ENCODE data around the gene SPTBN5.

Gene SPTBN5

DNA sequence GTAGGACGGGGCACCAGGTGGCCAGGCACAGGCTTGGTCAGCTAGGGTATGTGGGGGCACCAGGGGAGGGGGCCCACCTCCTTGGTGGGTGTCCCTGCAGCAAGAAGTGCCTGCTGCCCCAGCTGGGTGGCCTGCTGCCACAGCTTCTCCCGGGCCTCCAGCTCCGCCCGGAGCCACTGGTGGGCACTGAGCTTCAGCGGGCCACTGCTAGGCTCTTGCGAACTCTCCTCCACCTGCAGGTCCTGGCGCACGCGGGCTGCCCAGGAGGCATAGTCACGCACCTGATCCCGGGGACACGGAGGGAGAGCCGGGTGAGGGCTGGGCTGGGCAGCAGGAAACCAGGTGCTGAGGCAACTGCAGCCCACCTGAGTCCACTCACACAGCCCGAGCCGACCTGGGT is 25.5 kb downstream of the SPTBN5 start:
- in situ Hi-C loops (cut with MboI; ENCODE audit: low sequenced_read_pairs), result no loop called here

DNA sequence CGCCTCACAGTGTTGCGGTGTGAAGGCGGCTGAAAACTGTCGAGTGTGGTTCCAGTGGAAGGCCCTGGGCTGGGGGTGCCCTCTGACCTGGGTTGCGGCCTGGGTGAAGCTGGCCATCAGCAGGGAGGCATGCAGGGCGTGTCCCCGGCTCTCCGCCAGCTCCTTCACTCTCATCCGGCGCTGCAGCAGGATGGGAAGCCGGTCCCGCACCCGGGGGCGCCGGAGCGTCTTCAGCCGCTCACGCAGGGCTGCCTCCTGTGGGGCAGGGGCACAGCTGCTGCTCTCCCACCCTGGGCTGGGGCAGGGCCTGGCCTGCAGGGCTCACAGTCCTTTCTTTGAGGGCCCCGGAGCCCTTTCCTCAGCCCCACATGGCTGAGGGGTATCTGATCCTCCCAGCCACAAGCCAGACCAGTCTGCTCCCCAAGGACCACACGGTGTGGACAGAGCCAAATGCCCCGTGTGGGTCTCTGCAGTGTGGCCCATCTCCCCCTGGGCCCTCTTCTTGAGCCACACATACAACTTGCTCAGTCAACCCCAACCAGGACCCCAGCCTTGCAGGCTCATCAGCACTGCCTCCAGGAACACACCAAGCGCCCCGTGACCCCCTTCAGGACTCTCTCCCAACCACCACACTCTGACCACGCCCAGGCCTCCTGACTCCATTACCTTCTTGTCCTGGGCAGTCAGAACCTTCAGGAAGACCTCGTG is 26.8 kb downstream of the SPTBN5 start:
- in situ Hi-C loops (cut with MboI; ENCODE audit: low sequenced_read_pairs), result no loop called here

DNA sequence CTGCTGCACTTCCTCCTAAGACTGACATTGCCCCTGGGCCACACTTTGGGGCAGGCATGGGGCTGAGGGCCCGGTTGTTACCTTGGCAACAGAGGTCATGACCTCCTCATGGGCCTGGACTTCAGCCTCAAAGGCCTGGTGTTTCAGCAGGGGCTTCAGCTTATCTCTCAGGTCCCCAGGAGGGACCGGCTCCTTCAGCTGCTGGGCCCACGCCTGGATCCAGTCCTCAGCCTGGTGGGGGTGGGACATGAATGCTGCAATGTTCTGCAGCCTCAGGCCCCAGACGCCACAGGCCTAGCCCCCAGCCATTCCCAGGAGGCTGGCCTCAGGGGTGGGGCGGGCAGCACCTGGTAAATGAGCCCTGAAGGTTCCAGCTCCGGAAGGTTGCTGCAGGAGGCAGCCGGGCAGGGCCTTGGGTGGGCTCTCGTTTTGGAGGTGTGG is 27.6 kb downstream of the SPTBN5 start:
- in situ Hi-C loops (cut with MboI; ENCODE audit: low sequenced_read_pairs), result no loop called here

DNA sequence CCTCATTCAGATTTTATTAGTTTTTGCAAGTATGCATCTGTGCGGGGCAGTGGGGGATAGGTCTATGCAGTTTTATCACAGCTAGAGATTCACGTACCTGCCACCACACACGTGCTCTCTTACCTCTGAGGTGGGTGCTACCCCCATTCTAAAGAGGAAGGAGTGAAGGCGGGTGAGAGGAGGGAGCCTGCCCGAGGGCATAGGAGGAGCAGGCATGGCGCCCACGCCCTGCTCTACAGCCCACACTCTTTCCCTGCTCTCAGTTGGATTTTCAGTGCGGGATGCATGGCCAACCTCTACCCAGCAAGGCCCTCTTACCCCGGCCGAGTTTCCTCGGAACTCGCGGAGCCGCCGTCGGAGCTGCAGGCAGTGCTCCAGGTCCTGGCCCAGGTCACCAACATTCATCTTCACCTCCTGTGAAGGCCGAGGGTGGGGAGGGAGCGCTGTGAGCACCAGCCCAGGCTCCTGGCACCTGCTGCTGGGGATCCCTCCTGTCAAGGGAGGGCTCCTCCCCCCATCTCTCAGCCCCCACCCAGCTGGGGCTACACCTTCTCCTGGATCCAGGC is 28.3 kb downstream of the SPTBN5 start:
- in situ Hi-C loops (cut with MboI; ENCODE audit: low sequenced_read_pairs), result no loop called here

DNA sequence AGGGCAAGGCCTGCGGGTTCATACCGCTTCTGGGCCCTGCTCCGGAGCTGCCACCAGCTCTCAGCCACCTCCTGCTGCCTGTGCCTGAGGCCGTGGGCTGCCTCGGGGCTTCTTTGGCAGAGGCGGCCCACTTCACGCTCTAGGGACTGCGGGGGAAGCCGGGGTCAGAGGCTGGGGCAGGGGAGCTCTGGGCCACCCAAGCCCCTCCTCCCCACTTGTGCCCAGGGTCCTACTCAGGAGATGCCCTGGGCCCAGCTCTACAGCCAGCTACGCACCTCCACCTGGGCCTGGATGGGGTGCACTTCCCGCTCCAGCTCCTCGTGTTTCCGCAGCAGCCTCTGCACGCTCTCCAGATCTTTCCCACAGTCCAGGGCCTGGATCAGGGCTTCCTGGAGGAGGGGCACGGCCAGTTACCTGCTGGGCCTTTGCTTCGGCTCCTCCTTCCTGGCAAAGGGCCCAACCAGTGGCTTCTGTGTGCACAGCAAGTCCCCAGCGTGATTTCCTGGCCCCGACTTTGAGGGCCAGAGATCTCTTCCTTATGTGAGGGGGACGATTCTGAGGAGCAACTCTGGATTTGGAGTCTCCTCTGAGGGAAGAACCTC is 31.2 kb downstream of the SPTBN5 start:
- in situ Hi-C loops (cut with MboI; ENCODE audit: low sequenced_read_pairs), result no loop called here

DNA sequence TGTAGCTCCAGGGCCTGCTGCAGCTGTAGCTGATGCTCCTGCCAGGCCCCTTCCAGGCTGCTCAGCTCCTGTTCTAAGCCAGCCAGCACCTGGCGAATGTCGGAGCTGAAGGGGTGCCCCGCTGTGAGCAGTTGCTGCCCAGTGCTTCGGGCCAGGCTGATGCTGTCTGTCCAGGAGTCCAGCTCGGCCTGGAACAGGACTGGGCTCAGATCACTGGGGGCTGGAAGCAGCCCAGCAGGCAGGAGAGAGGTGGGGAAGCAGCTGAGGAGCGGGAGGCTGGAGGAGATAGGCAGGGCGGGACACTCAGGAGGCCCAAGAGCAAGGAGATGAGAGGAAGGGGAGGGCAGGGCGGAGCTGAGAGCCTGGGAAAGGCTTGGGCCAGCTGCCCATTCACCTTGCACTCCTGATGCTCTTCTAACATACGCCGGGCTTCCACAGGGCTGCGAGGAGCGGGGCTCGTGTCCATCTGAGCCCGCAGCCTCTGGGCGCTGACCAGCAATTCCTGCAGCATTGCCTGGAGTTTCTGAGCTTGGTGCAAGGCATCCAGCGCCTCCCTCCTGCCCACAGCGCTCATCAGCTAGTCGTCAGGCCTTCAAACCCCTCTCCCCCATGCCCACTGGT is 32.0 kb downstream of the SPTBN5 start:
- in situ Hi-C loops (cut with MboI; ENCODE audit: low sequenced_read_pairs), result no loop called here

DNA sequence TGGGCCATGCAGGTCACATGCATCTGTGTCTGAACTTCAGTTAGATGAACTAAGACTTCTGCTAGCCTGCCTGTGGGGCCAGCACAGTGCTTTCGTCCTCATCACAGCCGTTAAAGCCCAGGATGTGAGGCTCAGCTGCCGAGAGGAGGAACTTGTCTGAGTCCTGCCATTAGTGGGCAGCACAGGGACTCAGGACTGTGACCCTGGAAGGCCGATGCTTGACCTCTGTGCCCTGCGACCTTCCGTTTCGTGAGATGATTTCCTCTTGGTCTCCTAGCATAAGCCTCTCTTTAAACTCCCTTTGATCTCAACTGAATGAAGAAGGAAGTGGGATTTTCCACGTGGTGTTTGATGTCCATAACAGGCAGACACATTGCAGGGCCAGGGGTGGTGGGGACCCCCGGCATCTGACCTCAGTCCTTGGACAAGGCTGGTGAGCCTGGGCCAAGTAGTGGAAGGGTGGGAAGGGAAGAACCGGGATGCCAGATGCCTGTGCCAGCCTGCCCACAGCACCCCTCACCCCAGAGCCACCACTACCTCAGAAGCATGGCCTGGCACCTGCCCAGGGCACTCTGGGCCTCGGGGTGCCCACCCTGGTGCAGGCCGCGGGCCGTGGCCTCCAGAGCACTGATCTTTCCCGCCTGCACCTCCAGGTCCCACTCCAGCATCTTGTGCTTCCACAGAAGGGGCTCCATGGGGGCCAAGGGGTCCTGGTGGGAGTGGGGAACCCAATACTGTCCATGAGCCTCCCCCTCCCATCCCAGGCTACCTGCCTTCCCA is 33.6 kb downstream of the SPTBN5 start:
- in situ Hi-C loops (cut with MboI; ENCODE audit: low sequenced_read_pairs), result no loop called here

DNA sequence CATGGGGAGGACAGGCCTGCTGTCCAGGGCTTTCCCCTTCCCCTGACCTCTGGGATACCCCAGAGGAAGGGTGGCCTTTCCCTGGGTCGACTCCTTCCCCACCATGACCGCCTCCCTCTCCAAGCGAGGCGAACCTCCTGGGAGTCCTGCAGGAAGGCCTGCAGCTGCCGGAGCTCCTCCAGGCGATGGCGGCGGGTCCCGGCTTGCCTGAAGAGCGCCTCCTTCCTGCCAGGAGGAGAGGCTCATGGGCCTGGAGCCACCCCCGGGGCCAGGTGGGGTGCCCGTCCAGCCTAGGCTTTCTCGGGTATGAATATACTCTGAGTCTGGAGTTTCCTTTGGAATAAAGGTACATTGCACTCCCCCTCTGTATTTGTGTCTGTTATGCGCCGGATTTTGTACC is 35.1 kb downstream of the SPTBN5 start:
- in situ Hi-C loops (cut with MboI; ENCODE audit: low sequenced_read_pairs), result no loop called here

DNA sequence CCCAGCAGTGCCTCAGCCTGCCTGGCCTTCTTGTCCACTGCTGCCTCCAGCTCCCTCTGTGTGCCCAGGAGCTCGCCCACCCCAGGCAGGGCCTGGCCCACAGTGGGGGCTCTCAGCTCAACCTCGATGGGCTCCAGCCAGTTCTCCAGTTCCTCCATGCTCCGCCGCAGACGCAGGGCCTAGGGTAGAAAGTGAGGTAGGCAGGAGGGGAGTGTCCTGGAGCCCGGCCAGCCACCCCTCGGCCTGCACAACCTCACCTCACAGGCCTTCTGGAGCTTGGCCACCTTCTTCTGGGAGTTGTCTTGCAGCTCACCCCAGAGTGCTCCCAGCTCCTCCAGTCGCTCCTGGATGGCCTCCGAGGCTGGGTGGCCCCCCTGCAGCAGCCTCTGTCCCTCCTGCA is 36.5 kb downstream of the SPTBN5 start:
- in situ Hi-C loops (cut with MboI; ENCODE audit: low sequenced_read_pairs), result no loop called here

DNA sequence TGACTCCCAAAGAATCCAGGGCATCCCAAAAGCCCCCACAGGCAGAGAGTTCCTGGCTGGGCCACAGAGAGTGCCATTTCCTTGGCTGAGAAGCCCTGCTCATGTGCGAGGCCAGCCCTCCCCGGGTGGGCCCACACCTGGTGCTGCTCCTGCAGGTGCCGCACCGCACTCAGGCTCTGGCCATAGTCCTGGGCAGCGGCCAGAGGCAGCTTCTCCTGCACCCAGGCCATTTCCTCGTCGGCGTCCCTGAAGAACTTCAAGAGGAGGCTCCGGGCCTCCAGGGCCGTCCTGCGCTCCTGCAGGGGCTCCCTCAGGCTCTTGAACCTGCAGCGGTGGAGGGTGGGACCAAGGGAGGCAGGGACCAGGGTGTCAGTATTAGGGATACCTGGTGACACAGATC is 37.1 kb downstream of the SPTBN5 start:
- in situ Hi-C loops (cut with MboI; ENCODE audit: low sequenced_read_pairs), result no loop called here

DNA sequence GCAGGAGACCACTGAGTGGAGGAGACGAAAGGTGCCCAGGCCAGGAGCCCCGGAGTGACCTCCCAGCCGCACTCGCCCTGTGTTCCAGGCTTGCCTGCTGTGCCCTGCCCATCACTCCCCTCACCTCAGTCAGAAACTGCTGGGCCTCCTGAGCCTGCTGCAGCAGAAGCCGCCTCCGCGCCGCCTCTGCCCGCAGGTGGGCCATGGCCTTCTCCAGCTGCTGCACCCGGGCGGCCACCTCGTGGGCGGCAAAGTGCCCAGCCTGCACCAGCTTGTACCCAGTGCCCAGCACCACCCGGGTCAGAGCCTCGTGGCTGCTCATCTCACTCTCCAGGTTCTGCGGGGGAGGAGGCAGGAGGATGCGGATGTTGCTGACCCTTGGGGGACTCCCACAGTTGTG is 37.6 kb downstream of the SPTBN5 start:
- in situ Hi-C loops (cut with MboI; ENCODE audit: low sequenced_read_pairs), result no loop called here

DNA sequence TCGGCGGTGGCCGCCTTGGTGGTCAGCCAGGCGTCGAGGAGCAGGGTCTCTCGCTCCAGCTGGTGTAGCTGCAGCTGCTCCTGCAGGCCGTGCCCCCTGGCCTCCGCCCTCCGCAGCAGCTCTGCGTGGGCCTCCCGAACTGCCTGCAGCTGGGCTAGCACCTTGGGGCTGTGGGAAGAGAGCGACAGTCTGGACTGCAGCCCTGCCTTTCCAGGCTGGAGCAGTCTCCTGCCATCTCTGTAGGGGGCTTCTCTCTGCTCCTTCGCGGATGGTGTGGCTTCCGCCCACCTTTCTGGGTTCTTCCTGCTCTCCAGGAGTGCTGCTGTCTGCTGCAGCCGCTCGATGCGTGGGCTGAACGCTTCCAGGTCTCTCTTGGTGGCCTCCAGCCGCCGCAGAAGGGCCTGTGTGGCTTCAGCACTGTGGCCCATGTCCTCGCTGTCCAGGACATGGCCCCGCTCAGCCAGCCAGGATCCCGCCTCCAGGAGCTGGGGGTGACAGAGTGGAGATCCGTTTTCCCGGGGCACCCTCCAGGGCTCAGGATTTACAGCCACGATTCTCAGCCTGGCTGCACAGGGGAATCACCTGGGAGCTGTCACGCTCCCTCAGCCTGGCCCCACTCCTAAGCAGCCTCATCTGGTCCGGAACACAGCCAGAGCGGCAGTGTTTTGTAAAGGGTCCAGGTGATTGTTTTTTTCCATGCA is 38.4 kb downstream of the SPTBN5 start:
- in situ Hi-C loops (cut with MboI; ENCODE audit: low sequenced_read_pairs), result no loop called here

DNA sequence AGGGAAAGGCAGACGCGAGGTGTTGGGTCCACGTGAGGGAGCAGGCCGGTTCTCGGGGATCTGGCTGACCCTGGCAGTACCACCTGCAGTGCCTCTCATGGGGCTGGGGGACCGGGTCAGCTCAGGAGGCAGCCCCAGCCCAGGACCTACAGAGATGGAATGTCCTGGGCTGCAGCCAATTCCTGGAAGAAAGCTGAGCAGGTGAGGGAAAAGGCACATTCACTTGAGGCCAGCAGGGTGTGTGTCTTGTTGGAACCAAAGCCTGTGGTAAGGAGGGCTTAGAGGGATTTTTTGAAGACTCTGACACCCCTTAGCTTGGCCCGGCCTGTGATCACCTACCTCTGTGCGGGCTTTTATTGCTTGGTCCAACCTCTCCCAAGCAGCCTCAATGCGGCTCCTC is 39.4 kb downstream of the SPTBN5 start:
- in situ Hi-C loops (cut with MboI; ENCODE audit: low sequenced_read_pairs), result no loop called here

DNA sequence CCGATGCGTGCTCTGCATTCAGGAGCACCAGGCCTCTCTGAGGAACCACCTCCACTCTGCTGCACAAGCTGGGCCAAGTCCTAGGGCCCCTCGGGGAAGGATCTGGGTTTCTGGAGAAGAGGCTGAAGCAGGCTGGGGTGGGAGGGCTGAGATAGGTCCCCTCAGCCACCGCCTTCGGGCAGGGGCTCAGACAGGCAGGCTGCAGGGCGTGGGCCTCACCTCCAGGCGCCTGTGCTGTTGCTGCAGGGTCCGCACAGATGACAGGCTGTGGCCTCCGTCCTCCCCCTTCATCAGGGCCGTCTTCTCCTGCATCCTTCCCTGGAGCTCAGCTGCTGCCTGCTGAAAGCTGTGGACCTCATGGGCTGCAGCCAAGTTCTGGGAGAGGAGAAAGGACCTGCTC is 40.0 kb downstream of the SPTBN5 start:
- in situ Hi-C loops (cut with MboI; ENCODE audit: low sequenced_read_pairs), result no loop called here

DNA sequence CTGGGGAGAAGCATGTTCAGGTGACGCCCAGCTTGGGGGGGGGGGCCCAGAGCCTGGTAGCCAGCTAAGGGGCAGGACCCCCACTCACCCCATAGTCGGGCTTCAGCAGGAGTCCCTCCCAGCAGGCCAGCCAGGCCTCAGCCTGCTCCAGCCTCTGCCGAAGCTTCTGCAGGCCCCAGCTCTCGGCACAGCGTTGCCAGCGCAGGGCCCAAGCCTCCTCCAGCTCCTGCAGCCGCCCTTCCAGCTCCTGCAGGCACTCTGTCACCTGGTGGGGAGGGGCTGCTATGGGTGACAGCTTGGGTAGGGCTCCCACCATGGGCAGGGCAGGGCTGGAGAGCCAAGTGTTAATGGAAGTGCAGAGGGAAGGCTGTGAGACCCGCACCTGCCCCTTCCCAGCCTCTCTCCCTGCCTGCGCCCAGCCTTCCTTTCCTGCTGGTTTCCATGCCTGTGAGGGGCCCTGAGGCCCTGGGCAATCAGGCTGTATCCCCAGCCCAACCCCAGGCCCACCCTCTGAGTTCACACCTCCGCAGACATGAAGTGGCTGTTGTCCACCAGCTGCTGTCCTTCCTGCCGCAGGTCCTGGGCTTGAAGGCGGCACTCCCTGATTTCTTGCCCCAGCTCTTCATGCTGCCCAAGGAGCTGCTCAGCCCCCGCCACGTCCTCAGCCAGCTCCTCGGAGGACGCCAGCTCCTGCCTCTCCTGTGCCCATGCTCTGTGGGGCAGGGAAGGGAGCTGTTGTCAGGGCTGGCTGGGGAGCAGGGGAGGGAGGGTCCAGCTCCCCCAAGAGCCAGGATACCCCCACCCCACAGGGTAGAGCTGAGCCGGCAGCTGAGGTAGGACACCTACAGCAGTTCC is 40.9 kb downstream of the SPTBN5 start:
- in situ Hi-C loops (cut with MboI; ENCODE audit: low sequenced_read_pairs), result no loop called here

DNA sequence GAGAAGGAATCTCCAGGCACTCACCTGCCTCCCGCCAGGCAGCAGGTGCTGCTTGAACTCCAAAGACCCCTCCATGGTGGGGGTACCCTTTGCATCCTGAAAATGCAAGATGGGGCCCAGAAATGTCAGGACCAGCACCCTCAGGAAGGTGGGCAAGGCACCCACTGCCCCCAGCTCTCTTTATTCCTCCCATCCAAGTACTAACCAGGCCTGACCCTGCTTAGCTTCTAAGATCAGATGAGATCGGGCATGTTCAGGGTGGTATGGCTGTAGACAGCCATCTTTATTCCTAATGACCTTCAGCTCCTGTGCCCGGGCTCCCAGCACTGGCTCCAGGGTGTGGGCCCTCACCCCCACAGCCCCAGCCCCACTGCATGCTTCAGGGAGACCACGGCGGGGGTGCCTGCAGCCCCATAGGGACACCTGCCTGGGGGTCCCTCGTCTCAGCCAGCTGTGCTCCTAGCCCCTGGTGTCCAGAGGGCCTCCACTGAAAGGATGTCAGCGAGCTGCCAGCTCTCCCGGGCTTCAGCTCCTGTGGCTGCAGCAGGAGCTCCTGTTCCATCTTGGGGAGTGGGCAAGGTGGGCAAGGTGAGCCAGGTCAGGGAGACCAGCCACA is 42.0 kb downstream of the SPTBN5 start:
- in situ Hi-C loops (cut with MboI; ENCODE audit: low sequenced_read_pairs), result no loop called here

DNA sequence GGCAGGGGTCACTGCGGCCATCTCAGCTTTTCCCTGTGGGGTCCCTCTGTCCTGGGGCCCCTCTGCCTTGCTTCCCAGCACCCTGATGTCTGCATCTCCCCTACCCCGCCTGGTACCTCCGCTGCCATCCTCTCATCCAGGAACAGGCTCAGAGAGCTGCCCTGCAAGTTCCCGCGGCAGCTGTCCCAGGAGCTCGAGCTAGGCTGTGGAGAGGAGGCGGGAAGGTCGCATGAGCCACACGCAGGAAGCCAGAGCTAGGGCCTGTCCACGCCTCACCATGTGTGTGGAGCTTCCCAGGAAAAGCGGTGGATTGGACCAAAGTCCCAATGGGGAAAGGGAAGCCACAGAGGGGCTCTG is 42.7 kb downstream of the SPTBN5 start:
- in situ Hi-C loops (cut with MboI; ENCODE audit: low sequenced_read_pairs), result no loop called here

DNA sequence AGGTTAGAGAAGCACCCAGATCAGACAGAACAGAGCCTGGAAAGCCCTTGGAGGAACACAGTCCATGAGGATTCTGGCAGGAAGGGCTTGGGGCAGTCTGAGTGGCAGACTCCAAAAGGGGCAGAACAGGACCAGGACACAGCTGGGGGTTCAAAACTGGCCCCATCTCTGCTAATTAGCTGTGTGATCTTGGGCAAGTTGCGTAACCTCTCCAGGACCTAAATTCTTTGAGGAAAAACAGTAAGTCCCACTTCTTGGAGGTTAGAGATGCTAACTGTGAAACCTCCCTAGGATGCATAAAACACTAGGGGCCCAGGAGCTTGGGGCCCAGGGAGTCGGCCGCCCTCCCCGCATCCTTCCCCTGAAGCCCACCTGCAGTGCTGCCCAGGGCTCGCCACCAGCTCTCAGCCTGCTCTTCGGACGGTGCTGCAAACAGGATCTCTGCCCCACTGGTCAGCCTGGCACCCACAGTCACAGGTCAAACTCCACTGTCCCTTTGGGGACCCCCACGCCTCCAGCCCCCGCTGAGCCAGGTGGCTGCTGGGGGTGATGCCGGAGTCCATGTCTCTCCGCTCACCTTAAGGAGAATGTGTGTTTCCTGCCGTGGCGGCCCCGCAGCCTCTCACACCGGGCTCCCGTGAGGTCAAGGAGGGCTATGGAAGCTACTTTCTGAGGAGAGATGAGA is 43.2 kb downstream of the SPTBN5 start:
- in situ Hi-C loops (cut with MboI; ENCODE audit: low sequenced_read_pairs), result no loop called here

DNA sequence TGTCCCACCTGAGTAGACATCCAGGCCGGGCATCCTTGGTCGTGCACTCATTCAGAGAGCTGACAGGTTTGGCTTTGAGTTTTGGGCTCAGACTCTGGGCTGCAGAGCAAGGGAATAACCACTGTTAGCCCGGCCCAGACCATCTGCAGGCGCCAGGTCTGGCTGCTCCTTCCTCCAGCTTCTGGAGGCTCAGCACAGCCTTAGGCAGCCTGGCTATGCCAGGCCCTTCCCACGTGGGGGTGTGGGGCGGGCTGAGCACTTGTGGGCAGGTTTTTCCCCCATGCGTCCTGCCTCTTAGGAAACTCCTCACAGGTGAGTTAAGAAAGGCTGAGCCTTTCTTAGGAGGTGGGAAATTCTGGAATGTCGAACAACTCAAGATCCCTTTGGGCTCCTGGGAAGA is 44.0 kb downstream of the SPTBN5 start:
- in situ Hi-C loops (cut with MboI; ENCODE audit: low sequenced_read_pairs), result no loop called here
